ENCODE data around the gene HMGCL.

DNA sequence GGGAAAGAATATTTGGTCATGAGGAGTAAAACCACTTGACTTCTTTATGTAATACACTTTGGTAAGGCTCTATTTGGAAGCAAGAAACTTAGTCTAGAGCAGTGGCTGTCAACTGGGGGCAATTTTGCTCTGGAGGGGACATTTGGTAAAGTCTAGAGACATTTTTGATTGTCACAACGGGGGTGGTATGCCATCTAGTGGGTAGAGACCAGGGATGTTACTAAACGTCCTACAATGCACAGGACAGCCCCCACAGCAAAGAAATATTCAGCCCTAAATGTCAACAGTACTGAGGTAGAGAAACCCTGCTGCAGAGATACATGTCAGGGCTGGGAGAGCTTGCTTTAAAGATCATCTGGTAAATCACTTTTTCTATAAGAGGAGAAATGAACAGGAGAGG, 29.3 kb upstream of the HMGCL start:
- TF ChIP-seq GLIS3 (CRISPR knock-in tag; IDR thresholded peaks at IDR 0.05), result no peak
- TF ChIP-seq, protein P1, sequence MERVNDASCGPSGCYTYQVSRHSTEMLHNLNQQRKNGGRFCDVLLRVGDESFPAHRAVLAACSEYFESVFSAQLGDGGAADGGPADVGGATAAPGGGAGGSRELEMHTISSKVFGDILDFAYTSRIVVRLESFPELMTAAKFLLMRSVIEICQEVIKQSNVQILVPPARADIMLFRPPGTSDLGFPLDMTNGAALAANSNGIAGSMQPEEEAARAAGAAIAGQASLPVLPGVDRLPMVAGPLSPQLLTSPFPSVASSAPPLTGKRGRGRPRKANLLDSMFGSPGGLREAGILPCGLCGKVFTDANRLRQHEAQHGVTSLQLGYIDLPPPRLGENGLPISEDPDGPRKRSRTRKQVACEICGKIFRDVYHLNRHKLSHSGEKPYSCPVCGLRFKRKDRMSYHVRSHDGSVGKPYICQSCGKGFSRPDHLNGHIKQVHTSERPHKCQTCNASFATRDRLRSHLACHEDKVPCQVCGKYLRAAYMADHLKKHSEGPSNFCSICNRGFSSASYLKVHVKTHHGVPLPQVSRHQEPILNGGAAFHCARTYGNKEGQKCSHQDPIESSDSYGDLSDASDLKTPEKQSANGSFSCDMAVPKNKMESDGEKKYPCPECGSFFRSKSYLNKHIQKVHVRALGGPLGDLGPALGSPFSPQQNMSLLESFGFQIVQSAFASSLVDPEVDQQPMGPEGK (CRISPR knock-in tag; IDR thresholded peaks at IDR 0.05; ENCODE audit: borderline replicate concordance), result no peak
- TF ChIP-seq CSDC2 (CRISPR knock-in tag; IDR thresholded peaks at IDR 0.05), result no peak
